H1 (cell line): Measurements from ENCODE around the gene ZBTB16. TPM values are rescaled to one million over a fixed set of nuclear protein-coding genes. Genes with fewer than 3 reads are reported as not detected.

Experiments used
- CTCF ChIA-PET: fragments of 300-600 bp; sonication (Branson Sonifier 250); formaldehyde crosslinking; loops from one replicate; lab custom pipeline; 2021; ENCODE audit not compliant: partially characterized antibody; lab: Charles Lee
- POLR2A ChIA-PET: fragments of 300-600 bp; sonication (Branson Sonifier 250); formaldehyde crosslinking; loops from one replicate; lab custom pipeline; 2021; ENCODE audit warnings: inconsistent platforms; ENCODE audit not compliant: partially characterized antibody; lab: Charles Lee
- DNase-seq, 2 experiments: peaks; one replicate each; pipeline versions ENCODE4 v3.0.0 to v3.0.0-alpha.2; 2010 to 2022; ENCODE audit warnings: low spot score in 2 of 2, low read depth in 1 of 2, mixed read lengths in 1 of 2
- FAIRE-seq: peaks from 2 replicates; lab custom pipeline; 2011; peaks lifted over from hg19 to GRCh38; lab: Jason Lieb, UNC
- H2AFZ ChIP-seq: 2 replicates; pipeline ENCODE4 v1.8.1; 2012; ENCODE audit warnings: low read length, inconsistent platforms
- H2AK5ac ChIP-seq: 2 replicates; pipeline ENCODE4 v1.6.1; 2013; ENCODE audit warnings: low read depth, low read length
- H2BK120ac ChIP-seq: replicated peaks from 2 replicates; pipeline ENCODE3; 2013; ENCODE audit warnings: low read depth, low read length, inconsistent platforms
- H2BK12ac ChIP-seq: 2 replicates; pipeline ENCODE4 v1.6.1; 2013; ENCODE audit warnings: low read depth, low read length
- H2BK15ac ChIP-seq: 2 replicates; pipeline ENCODE4 v1.6.1; 2013; ENCODE audit warnings: low read length
- H2BK20ac ChIP-seq: 2 replicates; pipeline ENCODE4 v1.6.1; 2013; ENCODE audit warnings: low read length
- H2BK5ac ChIP-seq: 2 replicates; pipeline ENCODE4 v1.6.1; 2013; ENCODE audit warnings: low read depth, low read length
- H3K14ac ChIP-seq: 2 replicates; pipeline ENCODE4 v1.6.1; 2013; ENCODE audit warnings: inconsistent platforms; ENCODE audit not compliant: insufficient read length
- H3K18ac ChIP-seq: 2 replicates; pipeline ENCODE4 v1.6.1; 2013; ENCODE audit warnings: low read length; ENCODE audit errors: extremely low read depth
- H3K23ac ChIP-seq: 2 replicates; pipeline ENCODE4 v1.6.1; 2013; ENCODE audit warnings: inconsistent platforms; ENCODE audit not compliant: insufficient read length
- H3K23me2 ChIP-seq: 2 replicates; pipeline ENCODE4 v1.6.1; 2013; ENCODE audit warnings: low read depth, low read length
- H3K27ac ChIP-seq: 2 replicates; pipeline ENCODE4 v1.6.1; 2011; ENCODE audit warnings: low read depth, low read length, inconsistent platforms
- H3K27me3 ChIP-seq, 4 experiments: replicated peaks in 1 of 4; 1 replicate in 1 of 4; 2 replicates in 3 of 4; pipeline versions ENCODE4 v1.6.1 to v1.8.1; 2011 to 2013; ENCODE audit warnings: low read length in 3 of 4, mild to moderate bottlenecking in 3 of 4, inconsistent platforms in 2 of 4, mixed read lengths in 2 of 4, moderate library complexity in 1 of 4; ENCODE audit not compliant: control insufficient read depth in 3 of 4, insufficient read depth in 3 of 4; ENCODE audit errors: extremely low read depth in 1 of 4
- H3K36me3 ChIP-seq, 4 experiments: 2 replicates each; pipeline versions ENCODE4 v1.6.1 to v1.8.1; 2011 to 2013; ENCODE audit warnings: mild to moderate bottlenecking in 4 of 4, low read length in 3 of 4, moderate library complexity in 2 of 4, control low read depth in 1 of 4, inconsistent platforms in 1 of 4; ENCODE audit not compliant: insufficient read depth in 4 of 4, control insufficient read depth in 2 of 4
- H3K4ac ChIP-seq: replicated peaks from 2 replicates; pipeline ENCODE3; 2013; ENCODE audit warnings: low read length, low read depth, mixed read lengths, inconsistent platforms; ENCODE audit not compliant: insufficient read length
- H3K4me1 ChIP-seq, 4 experiments: replicated peaks in 1 of 4; 1 replicate in 1 of 4; 2 replicates in 3 of 4; pipeline versions ENCODE4 v1.6.1 to v1.8.1; 2011 to 2013; ENCODE audit warnings: low read length in 3 of 4, inconsistent platforms in 2 of 4, mixed read lengths in 1 of 4; ENCODE audit not compliant: insufficient read depth in 4 of 4, control insufficient read depth in 3 of 4
- H3K4me2 ChIP-seq, 2 experiments: 2 replicates each; pipeline versions ENCODE4 v1.6.1 to v1.8.1; 2011 to 2013; ENCODE audit warnings: low read depth in 2 of 2, low read length in 2 of 2, control low read depth in 1 of 2, inconsistent platforms in 1 of 2, mild to moderate bottlenecking in 1 of 2; ENCODE audit not compliant: insufficient read depth in 1 of 2
- H3K4me3 ChIP-seq, 4 experiments: fragments of 200-600, 300-600 bp in 1 of 4; sonication (generic), shearing (Covaris generic), sonication (Bioruptor Twin) in 1 of 4; 2 replicates each; pipeline versions ENCODE4 v1.5.1 to v1.8.1; 2011 to 2016; ENCODE audit warnings: low read length in 4 of 4, low read depth in 3 of 4, control low read depth in 2 of 4, inconsistent platforms in 2 of 4, mild to moderate bottlenecking in 2 of 4, mixed read lengths in 1 of 4, moderate library complexity in 1 of 4; ENCODE audit not compliant: insufficient read depth in 2 of 4; ENCODE audit errors: extremely low read depth in 1 of 4
- H3K56ac ChIP-seq: replicated peaks from 2 replicates; pipeline ENCODE3; 2013; ENCODE audit warnings: low read depth, mild to moderate bottlenecking, mixed read lengths, low read length, inconsistent platforms; ENCODE audit not compliant: insufficient read length
- H3K79me1 ChIP-seq: 2 replicates; pipeline ENCODE4 v1.6.1; 2013; ENCODE audit warnings: low read depth, low read length, control low read depth
- H3K79me2 ChIP-seq, 2 experiments: 2 replicates each; pipeline versions ENCODE4 v1.6.1 to v1.8.1; 2012 to 2013; ENCODE audit warnings: low read length in 2 of 2, mild to moderate bottlenecking in 2 of 2, inconsistent platforms in 1 of 2; ENCODE audit not compliant: insufficient read depth in 2 of 2, control insufficient read depth in 1 of 2
- H3K9ac ChIP-seq, 4 experiments: replicated peaks in 1 of 4; 1 replicate in 1 of 4; 2 replicates in 3 of 4; pipeline versions ENCODE4 v1.6.1 to v1.8.1; 2011 to 2013; ENCODE audit warnings: low read depth in 3 of 4, low read length in 3 of 4, control low read depth in 2 of 4, mild to moderate bottlenecking in 2 of 4, moderate library complexity in 2 of 4, inconsistent platforms in 1 of 4; ENCODE audit errors: extremely low read depth in 1 of 4
- H3K9me3 ChIP-seq, 2 experiments: 2 replicates each; pipeline versions ENCODE4 v1.6.1 to v1.8.1; 2012 to 2013; ENCODE audit warnings: mild to moderate bottlenecking in 2 of 2, moderate library complexity in 2 of 2, control low read depth in 1 of 2, inconsistent platforms in 1 of 2, low read depth in 1 of 2, low read length in 1 of 2, mixed read lengths in 1 of 2; ENCODE audit not compliant: insufficient read depth in 2 of 2
- H4K20me1 ChIP-seq, 2 experiments: replicated peaks in 1 of 2; 2 replicates each; pipeline versions ENCODE3 to v1.8.1; 2011 to 2013; ENCODE audit warnings: inconsistent platforms in 2 of 2, low read length in 2 of 2, mild to moderate bottlenecking in 1 of 2; ENCODE audit not compliant: insufficient read depth in 2 of 2, control insufficient read depth in 1 of 2
- H4K5ac ChIP-seq: 2 replicates; pipeline ENCODE4 v1.6.1; 2013; ENCODE audit warnings: low read length, low read depth, mixed read lengths, inconsistent platforms; ENCODE audit not compliant: insufficient read length
- H4K8ac ChIP-seq: 2 replicates; pipeline ENCODE4 v1.8.0; 2013; ENCODE audit warnings: mild to moderate bottlenecking, moderate library complexity, low read length, inconsistent platforms; ENCODE audit not compliant: insufficient read depth; ENCODE audit errors: extremely low read depth
- H4K91ac ChIP-seq: replicated peaks from 2 replicates; pipeline ENCODE3; 2013; ENCODE audit warnings: low read length, mixed read lengths, inconsistent platforms; ENCODE audit not compliant: insufficient read length
- CTBP2 ChIP-seq: IDR thresholded peaks from 2 replicates; pipeline ENCODE4 v1.7.0; 2011; ENCODE audit warnings: borderline replicate concordance, mild to moderate bottlenecking, moderate library complexity, mixed read lengths, low read length; ENCODE audit not compliant: insufficient read depth, insufficient read length
- NRF1 ChIP-seq: IDR thresholded peaks from 2 replicates; pipeline ENCODE4 v1.6.1; 2011; ENCODE audit warnings: mild to moderate bottlenecking, low read depth, low read length, improper control_type of control experiment
- SIRT6 ChIP-seq: IDR thresholded peaks from one replicate; pipeline ENCODE4 v1.7.1; 2012; ENCODE audit warnings: low read length, inconsistent platforms
- TBP ChIP-seq: IDR thresholded peaks from 2 replicates; pipeline ENCODE4 v1.6.1; 2011; ENCODE audit warnings: low read depth, low read length, improper control_type of control experiment
- WGBS, 2 experiments: shearing (Covaris generic) in 1 of 2; methylation state at CpG; one replicate each; pipeline versions ENCODE4 v1.1.6 to v1.1.7; 2013 to 2015; ENCODE audit warnings: low lambda C conversion rate in 2 of 2, mixed read lengths in 2 of 2, inconsistent platforms in 1 of 2, low coverage in 1 of 2, missing lambda C conversion rate in 1 of 2; ENCODE audit not compliant: insufficient replicate concordance in 2 of 2, insufficient coverage in 1 of 2, insufficient read length in 1 of 2; ENCODE audit errors: extremely low coverage in 1 of 2, missing lambda C conversion rate in 1 of 2; 5-methylcytosine and 5-hydroxymethylcytosine counted together
- polyA plus RNA-seq, 7 experiments: library from polyadenylated mRNA; depleted of rRNA in 3 of 7; stranded (reverse) in 5 of 7; unstranded in 2 of 7; fragments of >200 nt in 5 of 7; fragments of 200-250 nt in 2 of 7; gene quantifications; 1 replicate in 5 of 7; 2 replicates in 1 of 7; 4 replicates in 1 of 7; pipeline versions ENCODE4 v1.2.1 to v1.2.3, GENCODE V29; 2011 to 2013; ENCODE audit warnings: missing spikeins in 2 of 7, mixed read lengths in 2 of 7
- total RNA-seq: library from RNA; stranded (reverse); fragmentation: NEBNext Ultra II Directional; extraction: Animal tissue kit (Norgen Biotek cat#: 25700); gene quantifications from 2 replicates; pipeline ENCODE4 v1.2.1, GENCODE V29; 2021

The ZBTB16 gene
- total and polyA plus RNA-seq, 2 of the 8 experiments (the other 6 are each of a cell fraction or from before 2014, with no cell fraction given) = 0.12 to 0.61 TPM

- Histone ChIP-seq H3K9ac (no peak overlapping the region), H3K79me1 (no peaks in the 10 kb centered on the region), H3K9me3 (no peaks in the 10 kb centered on the region), H3K14ac (no peak overlapping the region), H3K56ac (no peak overlapping the region), H3K36me3 (no peaks in the 10 kb centered on the region), H3K23ac (no peak overlapping the region), H2BK15ac (no peak overlapping the region), H3K4me2 (no peak overlapping the region), H3K4me3 (no peak overlapping the region), H3K4me1 (peaks cover 0 to 6% (median 2%) of the 10 kb centered on the region in 4 experiments; a peak in 4 of 7 replicates), H3K18ac (no peak overlapping the region), H2AFZ (no peak overlapping the region), H3K79me2 (no peaks in the 10 kb centered on the region), H2BK20ac (no peak overlapping the region), H3K4ac (no peak overlapping the region), H4K8ac (no peak overlapping the region), H3K27ac (no peak overlapping the region), H2BK12ac (no peak overlapping the region), H3K23me2 (no peaks in the 10 kb centered on the region; the same call in 1 of the 2 replicates), H3K27me3 (peaks cover 0 to 13% (median 5%) of the 10 kb centered on the region in 4 experiments; a peak in 3 of 7 replicates), H4K5ac (no peak overlapping the region), H4K20me1 (no peaks in the 10 kb centered on the region), H2BK5ac (no peak overlapping the region), H4K91ac (no peak overlapping the region), H2AK5ac (no peak overlapping the region), H2BK120ac (no peak overlapping the region)
- WGBS, 2 experiments = 83% methylated on average over 6 of the region's 6 CpGs; no CpG with 5 or more reads in 1 of the 2 experiments
- FAIRE-seq (no peak), DNase-seq (no peak)
- no peak for TF ChIP-seq SIRT6
- TF ChIP-seq NRF1 = no peak
- no peak for TF ChIP-seq TBP
- TF ChIP-seq CTBP2 = no peak
- ChIA-PET POLR2A (no interaction called here), CTCF (interaction anchor here (0.9 to 3.4 kb wide), 6 partner anchors 10 to 208 kb away, joined by 3 to 14 read pairs (median 8); no protein-coding TSS in a partner anchor)
Measured at GRCh38 chr11:114233755-114234154, 174.2 kb downstream of the ZBTB16 start.
